Gastrocnemius medialis (tissue), 4 donors: Measurements from ENCODE around the gene CEP170B. TPM values are rescaled to one million over a fixed set of nuclear protein-coding genes. Genes with fewer than 3 reads are reported as not detected.

ENCODE experiments used
- ATAC-seq, 2 donors: fragments of 150-250 bp; one replicate each; pipeline ENCODE4 v1.9.1; 2016
- DNase-seq, 2 donors: peaks; one replicate each; pipeline ENCODE4 v3.0.0-alpha.2; 2019
- H3K27ac ChIP-seq, 4 donors: fragments of 200-600 bp; sonication (generic); 1 replicate in 1 of 4; 2 replicates in 3 of 4; pipeline ENCODE4 v1.5.1; 2016 to 2018; ENCODE audit warnings: mild to moderate bottlenecking in 2 of 4, moderate library complexity in 1 of 4
- H3K27me3 ChIP-seq, 3 donors: fragments of 200-600 bp; sonication (generic) in 2 of 3; 1 replicate in 1 of 3; 2 replicates in 2 of 3; pipeline versions ENCODE4 v1.5.1 to v1.6.0; 2016 to 2019; ENCODE audit warnings: mild to moderate bottlenecking in 1 of 3, moderate library complexity in 1 of 3
- H3K36me3 ChIP-seq, 2 donors: fragments of 200-600 bp; sonication (generic) in 1 of 2; one replicate each; pipeline ENCODE4 v1.5.1; 2017 to 2018
- H3K4me1 ChIP-seq, 2 donors: fragments of 200-600 bp; sonication (generic) in 1 of 2; one replicate each; pipeline ENCODE4 v1.5.1; 2016 to 2017; ENCODE audit warnings: mild to moderate bottlenecking in 2 of 2
- H3K4me3 ChIP-seq, 4 donors: fragments of 200-600 bp; sonication (generic) in 3 of 4; 1 replicate in 1 of 4; 2 replicates in 3 of 4; pipeline ENCODE4 v1.5.1; 2016 to 2019; ENCODE audit warnings: mild to moderate bottlenecking in 2 of 4
- H3K9me3 ChIP-seq, 3 donors: fragments of 200-600 bp; sonication (generic) in 2 of 3; 1 replicate in 1 of 3; 2 replicates in 2 of 3; pipeline ENCODE4 v1.5.1; 2016 to 2019
- CTCF ChIP-seq, 5 experiments: fragments of 450-650 bp in 3 of 5; fragments of 200-600 bp in 2 of 5; sonication (generic) in 2 of 5; IDR thresholded peaks in 4 of 5; conservative IDR thresholded peaks in 1 of 5; 1 replicate in 4 of 5; 2 replicates in 1 of 5; pipeline ENCODE4 v1.5.1; 2016 to 2019; ENCODE audit warnings: antibody characterized with exemption in 5 of 5, mild to moderate bottlenecking in 3 of 5, moderate library complexity in 3 of 5
- POLR2A ChIP-seq, 2 donors: fragments of 450-650 bp; IDR thresholded peaks; one replicate each; pipeline ENCODE4 v1.6.1; 2017; ENCODE audit warnings: antibody characterized with exemption in 2 of 2, mild to moderate bottlenecking in 2 of 2, moderate library complexity in 2 of 2
- in situ Hi-C, 4 donors: fragments of 200-750 bp; cut with MboI; loops; one replicate each; pipeline versions ENCODE4 v1.15.0 to v1.8.0; 2017; ENCODE audit warnings: low sequenced_read_pairs in 4 of 4
- intact Hi-C: fragments of 100-400 bp; cut with DNase I; formaldehyde crosslinking; loops from one replicate; pipeline ENCODE4 v1.15.1; 2023; ENCODE audit warnings: low total_unique reads
- total RNA-seq, 4 donors: library from RNA; depleted of rRNA; stranded (reverse); fragments of >200 nt; gene quantifications; one replicate each; pipeline versions ENCODE4 v1.1.0 to v1.2.3, GENCODE V29; 2016

Gene CEP170B
- total RNA-seq, 4 donors from 2014 or later, result 4.5 to 13.0 (median 7.1) TPM

GRCh38 chr14:104879983-104880565 lies 15.0 kb downstream of the CEP170B start:
- no peak overlapping the region for H3K27ac ChIP-seq
- H3K4me1 ChIP-seq, result peaks cover 12 to 13% of the 10 kb centered on the region in 2 donors
- no peaks in the 10 kb centered on the region for H3K27me3 ChIP-seq
- H3K4me3 ChIP-seq, result no peak overlapping the region
- ATAC-seq (no peak), DNase-seq (no peak)
- in situ Hi-C loops (no loop called here), intact Hi-C loops (no loop called here)
- H3K9me3 ChIP-seq, result no peaks in the 10 kb centered on the region
- peaks cover 0 to 20% of the 10 kb centered on the region in 2 donors for H3K36me3 ChIP-seq
- TF ChIP-seq POLR2A (IDR thresholded peaks at IDR 0.05), result no peak

GRCh38 chr14:104880584-104881210 lies 15.6 kb downstream of the CEP170B start:
- no peak overlapping the region for H3K27ac ChIP-seq
- H3K4me1 ChIP-seq, result peaks cover 12 to 13% of the 10 kb centered on the region in 2 donors
- H3K9me3 ChIP-seq, result no peaks in the 10 kb centered on the region
- TF ChIP-seq POLR2A (IDR thresholded peaks at IDR 0.05) (no peak), CTCF (IDR thresholded peaks at IDR 0.05 in 4 of 5, conservative IDR thresholded peaks at IDR 0.05 in 1 of 5) (no peak)
- no peak for ATAC-seq
- no peak for DNase-seq
- no peak overlapping the region for H3K4me3 ChIP-seq
- intact Hi-C loops (no loop called here), in situ Hi-C loops (no loop called here)
- peaks cover 0 to 20% of the 10 kb centered on the region in 2 donors for H3K36me3 ChIP-seq
- no peaks in the 10 kb centered on the region for H3K27me3 ChIP-seq

GRCh38 chr14:104881369-104881979 lies 16.4 kb downstream of the CEP170B start:
- peak; percentile 85 to 94 for DNase-seq
- no peaks in the 10 kb centered on the region for H3K27me3 ChIP-seq
- intact Hi-C loops, result no loop called here
- in situ Hi-C loops, result no loop called here
- peaks cover 0 to 26% of the 10 kb centered on the region in 2 donors for H3K36me3 ChIP-seq
- ATAC-seq, result peak; percentile 97 to 99
- no peak overlapping the region for H3K4me3 ChIP-seq
- H3K27ac ChIP-seq, result peak overlapping the region in 2 of 4 donors; percentile 39 to 51
- peaks cover 12 to 13% of the 10 kb centered on the region in 2 donors for H3K4me1 ChIP-seq
- TF ChIP-seq CTCF (IDR thresholded peaks at IDR 0.05 in 4 of 5, conservative IDR thresholded peaks at IDR 0.05 in 1 of 5), result no peak
- TF ChIP-seq POLR2A (IDR thresholded peaks at IDR 0.05), result no peak
- no peaks in the 10 kb centered on the region for H3K9me3 ChIP-seq

GRCh38 chr14:104882325-104882973 lies 17.4 kb downstream of the CEP170B start:
- Histone ChIP-seq H3K27ac (no peak overlapping the region), H3K4me3 (no peak overlapping the region), H3K9me3 (no peaks in the 10 kb centered on the region), H3K36me3 (peaks cover 0 to 36% of the 10 kb centered on the region in 2 donors), H3K4me1 (peaks cover 12 to 13% of the 10 kb centered on the region in 2 donors), H3K27me3 (no peaks in the 10 kb centered on the region)
- intact Hi-C loops, result no loop called here
- DNase-seq (peak in 1 of 2 donors; percentile 12), ATAC-seq (no peak)
- TF ChIP-seq CTCF (IDR thresholded peaks at IDR 0.05 in 4 of 5, conservative IDR thresholded peaks at IDR 0.05 in 1 of 5) (no peak), POLR2A (IDR thresholded peaks at IDR 0.05) (no peak)
- in situ Hi-C loops, result no loop called here
